GM15510 (cell line): Measurements from ENCODE around the gene NLK.

ENCODE experiments used
- POLR2A ChIP-seq: IDR thresholded peaks from 3 replicates; pipeline ENCODE4 v1.6.1; 2011; ENCODE audit warnings: borderline replicate concordance; ENCODE audit not compliant: insufficient read length; ENCODE audit errors: extremely low read depth

Gene NLK

DNA sequence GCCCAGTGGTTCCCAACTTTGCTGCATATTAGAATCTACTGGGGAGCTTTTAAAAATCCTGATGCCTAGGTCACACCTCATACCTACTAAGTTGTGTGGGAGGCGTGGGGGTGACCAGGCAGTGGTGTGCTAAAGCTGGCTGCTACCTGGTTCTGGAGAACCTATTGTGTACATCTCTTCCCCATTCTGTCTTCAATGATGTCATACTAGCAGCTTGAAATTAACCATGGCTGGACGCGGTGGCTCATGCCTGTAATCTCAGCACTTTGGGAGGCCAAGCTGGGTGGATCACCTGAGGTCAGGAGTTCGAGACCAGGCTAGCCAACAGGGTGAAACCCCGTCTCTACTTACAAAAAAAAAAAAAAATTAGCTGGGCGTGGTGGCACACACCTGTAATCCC is 11.3 kb upstream of the NLK start:
- TF ChIP-seq POLR2A: no peak

DNA sequence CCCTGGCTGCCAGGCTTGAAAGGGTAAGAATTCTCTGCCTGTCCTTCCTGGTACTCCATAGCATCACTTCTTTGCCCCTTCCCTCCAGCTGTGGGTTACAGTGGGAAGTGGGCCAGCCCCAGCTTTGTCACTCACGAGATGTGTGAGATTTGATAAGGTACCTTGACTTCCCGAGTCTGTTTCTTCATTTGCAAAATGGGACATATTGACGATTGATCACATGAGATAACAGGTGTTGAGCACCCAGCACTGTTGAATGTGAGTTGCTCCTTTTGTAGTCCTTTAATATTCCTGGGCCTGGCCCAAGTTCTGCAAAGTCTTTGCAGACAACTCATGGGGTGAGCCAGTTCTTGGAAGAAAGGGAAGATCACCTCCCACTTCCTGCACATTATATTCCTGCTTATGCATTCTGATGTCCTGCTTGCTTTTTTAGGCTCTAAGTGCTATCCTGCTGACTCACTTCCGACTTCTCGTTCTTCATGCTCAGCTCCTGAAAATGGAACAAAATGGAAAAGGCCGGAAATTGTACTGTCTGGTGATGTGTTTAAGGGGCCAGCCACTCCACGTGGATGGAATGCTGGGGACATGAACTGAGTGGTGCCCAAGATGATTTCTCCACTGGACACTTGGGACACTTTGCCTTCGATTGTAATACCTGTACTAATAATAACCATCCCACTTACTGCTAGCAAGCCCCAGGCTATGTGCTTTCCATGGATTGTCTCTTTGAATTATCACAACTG is 8.3 kb upstream of the NLK start:
- TF ChIP-seq POLR2A: no peak

DNA sequence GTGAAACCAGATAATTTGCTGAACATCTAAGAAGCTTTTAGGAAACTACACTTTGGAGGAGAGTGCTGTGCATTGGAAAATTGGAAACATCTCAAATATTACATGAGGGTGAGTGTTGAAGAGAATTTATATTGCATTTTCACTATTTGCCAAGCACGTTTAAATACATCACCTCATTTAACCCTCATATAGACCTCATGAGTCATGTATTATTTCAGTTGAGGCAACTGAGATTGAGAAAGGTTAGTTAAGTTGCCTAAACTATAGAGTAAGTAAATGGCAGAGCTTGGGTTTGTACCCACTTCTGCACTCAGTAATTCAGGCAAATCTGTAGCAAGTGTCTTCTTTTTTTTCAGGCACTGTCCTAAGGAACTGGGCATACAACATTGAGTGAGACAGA is 3.7 kb upstream of the NLK start:
- no peak for TF ChIP-seq POLR2A

DNA sequence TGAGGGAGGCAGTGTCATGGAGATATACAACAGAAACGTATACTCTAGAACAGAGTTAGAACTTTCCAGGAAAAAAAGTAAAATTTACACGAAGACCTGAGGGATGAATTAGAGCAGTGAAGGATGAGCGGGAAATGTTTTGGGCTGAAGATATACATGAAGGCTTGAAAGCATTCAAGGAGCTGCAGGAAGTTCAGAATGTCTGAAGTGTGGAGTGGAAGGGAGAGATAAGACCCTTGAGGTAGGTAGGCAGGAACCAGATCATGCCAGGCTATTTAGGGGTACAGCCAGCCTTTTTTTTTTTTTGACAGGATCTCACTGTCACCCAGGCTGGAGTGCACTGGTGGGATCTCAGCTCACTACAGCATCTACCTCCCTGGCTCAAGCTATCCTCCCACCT is 3.2 kb upstream of the NLK start:
- no peak for TF ChIP-seq POLR2A

DNA sequence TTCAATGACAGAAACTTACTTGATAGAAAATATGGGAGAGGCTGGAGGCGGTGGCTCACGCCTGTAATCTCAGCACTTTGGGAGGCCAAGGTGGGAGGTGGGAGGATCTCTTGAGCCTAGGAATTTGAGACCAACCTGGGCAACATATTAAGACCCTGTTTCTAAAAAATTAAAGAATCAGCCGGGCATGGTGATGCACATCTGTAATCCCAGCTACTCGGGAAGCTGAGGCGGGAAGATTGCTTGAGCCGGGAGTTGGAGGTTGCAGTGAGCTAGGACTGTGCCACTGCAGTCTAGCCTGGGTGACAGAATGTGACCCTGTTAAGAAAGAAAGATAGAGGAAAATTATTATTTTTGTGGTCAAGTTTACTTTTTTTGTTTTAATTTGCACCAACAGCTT is 2.1 kb upstream of the NLK start:
- no peak for TF ChIP-seq POLR2A

DNA sequence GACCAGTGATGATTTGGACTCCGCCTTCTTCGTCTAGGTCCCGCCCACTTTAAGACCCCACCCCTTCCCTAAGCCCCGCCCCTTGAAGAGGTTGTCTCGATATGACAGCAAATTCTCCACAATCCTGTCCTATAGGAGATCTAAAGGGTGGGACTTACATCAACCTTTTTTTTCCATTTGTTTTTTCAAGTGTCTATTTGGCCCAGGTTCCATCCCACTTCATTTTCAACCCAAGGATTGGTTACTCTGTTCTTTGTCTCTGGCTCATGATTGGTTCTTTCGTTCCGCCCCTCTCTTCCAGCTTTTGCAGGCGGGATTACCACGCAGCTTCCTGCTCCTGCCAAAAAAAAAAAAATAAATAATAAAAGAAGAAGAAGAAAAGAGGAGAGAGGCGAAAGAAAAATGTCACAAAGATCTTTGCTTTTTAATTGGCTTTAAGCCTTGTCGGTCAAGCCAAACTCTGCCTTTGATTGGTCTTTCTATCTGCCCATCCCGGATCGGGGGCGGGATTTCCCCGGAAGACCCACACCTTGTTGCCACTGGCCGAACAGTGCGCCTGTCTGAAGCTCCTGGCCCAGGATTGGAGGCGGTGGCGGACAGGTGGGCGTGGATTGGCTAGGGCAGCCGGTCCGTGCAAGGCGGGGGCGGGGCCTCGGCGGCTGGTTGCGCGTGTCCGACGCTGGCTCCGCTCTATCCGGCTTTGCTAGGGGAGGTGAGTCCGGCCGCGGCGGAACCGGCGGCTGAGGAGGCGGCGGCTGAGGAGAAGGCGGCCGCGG is 1.2 kb upstream of the NLK start:
- TF ChIP-seq POLR2A: peak; percentile 92

DNA sequence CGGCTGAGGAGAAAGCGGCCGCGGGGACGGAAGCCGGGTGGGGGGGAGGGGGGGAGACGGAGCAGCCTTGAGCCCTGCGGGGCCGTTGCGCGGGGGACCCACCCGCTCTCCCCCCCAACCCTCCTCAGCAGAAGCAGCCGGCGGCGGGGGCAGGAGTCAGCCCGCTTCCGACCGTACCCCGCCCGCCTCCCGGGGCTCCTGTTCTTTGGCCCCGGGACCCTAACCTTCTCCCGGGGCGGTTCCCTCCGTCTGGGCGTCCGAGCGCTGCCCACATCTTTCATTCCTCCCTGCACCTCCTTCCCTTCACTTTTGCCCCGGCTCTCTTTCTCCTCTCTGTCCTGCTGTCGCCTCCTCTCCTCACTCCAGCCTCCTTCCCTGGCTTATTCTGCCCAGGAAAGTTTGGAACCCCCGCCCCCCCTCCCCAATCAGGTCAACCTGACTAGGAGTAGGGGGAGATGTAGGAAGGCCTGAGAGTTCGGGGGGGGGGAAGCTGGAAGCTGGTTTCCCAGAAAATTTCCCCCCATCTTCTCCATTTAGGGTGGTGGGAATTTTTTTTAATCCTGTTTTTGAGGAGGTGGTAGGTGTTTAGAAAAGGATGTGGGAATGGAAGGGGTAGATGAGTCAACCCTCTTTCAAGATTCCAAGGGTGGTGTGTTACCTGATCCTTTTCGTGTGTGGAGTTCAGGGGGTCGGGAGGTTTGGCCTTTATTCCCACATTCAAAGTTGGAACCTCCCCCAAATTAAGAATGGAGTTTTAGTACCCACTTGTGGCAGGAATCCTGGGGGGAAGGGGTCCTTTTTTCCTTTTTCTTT is 427 bp upstream of the NLK start:
- no peak for TF ChIP-seq POLR2A

DNA sequence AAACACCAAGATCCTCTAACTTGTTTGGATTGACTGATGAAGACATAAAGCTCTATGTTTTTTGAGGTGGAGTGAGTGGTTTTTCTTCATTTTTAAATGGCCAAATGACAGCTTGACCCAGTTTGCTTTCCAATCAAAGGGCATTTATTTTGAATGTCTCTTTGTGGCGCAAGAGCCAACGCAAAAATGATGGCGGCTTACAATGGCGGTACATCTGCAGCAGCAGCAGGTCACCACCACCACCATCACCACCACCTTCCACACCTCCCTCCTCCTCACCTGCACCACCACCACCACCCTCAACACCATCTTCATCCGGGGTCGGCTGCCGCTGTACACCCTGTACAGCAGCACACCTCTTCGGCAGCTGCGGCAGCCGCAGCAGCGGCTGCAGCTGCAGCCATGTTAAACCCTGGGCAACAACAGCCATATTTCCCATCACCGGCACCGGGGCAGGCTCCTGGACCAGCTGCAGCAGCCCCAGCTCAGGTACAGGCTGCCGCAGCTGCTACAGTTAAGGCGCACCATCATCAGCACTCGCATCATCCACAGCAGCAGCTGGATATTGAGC is 329 bp downstream of the NLK start:
- no peak for TF ChIP-seq POLR2A

DNA sequence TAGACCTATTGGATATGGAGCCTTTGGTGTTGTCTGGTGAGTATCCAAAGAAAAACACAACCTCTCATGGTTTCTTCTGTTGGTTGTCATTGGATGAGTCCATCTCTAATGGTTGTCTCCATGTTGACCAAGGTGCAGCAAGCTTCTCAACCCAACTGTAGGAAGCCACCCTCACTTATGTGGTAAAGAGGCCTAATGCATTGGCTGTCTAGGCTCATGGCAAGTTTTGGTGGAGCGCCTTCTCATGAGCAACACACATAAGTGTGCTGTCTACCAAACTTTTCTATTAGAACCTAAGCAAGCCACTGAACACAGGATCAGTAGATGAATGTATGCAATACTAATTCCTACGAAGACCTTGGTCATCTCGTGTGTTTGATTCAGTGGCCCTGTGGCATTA is 819 bp downstream of the NLK start:
- TF ChIP-seq POLR2A: no peak

DNA sequence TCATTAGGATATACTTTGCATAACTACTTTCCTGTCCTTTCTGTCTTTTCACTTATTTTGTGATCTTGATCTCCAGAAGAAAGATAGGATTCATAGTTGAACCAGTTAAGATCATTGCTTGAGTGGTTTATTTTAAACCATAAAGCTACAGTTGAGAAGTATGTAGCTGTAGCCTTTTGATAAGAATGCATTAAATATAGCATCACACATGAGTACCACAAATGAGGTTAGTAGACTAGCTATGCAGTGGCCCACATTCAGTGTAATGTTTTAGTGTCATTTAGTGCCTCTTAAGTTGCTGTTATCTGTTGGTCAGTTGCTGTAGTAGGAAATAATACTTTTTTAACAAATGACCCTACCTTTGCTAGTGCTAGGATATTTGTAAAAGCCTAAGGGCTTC is 1.3 kb downstream of the NLK start:
- TF ChIP-seq POLR2A: no peak

DNA sequence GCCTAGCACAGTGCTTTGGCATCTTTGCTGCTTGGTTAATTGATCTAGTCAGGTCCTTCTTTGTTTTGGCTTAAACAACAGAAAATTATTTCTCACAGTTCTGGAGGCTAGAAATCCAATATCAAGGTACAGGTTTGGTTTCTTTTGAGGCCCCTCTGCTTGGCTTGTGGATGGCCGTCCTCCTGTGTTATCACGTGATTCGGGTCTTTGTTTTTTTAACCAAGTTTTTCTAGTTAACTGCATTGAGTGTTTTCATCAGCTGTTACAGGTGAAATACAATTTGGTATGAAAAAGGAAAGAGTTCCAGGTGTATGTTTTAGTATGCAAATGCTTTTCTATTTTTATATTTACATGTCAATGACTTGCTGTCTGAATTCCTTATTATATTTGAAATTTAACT is 2.8 kb downstream of the NLK start:
- TF ChIP-seq POLR2A: no peak

DNA sequence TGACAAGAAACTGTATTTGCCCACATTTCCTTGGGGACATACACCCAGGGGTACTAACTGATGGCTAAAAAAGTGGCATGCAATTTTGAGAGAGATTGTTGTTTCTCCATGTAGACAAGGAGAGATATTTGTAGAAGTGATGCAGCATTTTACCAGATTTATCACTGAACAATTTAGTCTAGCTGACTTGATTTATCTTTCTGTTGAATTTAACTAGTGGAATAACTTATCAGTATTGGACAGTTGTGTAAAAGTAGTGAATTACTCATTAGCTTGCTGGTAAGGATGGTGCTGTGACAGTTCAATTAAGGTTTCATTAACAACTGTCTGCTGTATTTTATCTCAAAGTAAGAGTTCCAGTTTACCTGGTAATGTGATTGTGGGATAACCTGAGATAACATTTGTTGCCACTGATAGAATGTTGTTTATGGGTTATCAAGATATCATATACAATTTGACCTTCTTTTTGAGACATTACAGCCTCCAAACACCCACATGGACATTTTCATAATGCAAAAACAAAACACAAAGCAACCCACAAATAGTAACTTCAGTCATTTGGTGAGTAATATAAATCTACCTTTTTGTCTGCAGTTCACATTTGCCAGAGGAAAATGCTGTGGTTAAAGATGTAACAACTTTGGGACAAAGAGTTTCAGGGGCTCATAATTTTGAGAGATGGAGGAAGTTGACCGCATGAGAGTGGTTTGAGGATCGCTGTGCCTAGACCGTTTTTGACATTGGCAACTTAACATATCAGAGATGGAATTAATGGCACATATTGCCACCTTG is 3.8 kb downstream of the NLK start:
- no peak for TF ChIP-seq POLR2A

DNA sequence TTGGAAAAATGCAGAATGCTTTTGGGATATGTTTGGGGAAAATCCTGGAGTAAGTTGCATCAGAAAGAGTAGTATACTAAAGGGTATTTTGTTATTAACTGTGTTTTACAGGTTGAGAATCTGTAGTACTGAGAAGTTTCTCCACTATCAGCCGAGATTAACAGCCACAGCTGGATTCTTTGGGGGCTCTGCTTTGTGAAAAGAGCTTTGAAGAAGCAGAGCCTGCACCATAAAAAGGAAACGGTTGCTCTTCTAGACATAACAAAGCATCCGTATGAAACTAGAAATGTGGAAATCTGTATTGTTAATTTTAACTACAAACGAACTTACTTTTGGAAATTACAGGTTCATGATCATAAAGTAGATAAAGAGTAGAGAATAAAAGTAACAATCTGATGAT is 5.3 kb downstream of the NLK start:
- no peak for TF ChIP-seq POLR2A

DNA sequence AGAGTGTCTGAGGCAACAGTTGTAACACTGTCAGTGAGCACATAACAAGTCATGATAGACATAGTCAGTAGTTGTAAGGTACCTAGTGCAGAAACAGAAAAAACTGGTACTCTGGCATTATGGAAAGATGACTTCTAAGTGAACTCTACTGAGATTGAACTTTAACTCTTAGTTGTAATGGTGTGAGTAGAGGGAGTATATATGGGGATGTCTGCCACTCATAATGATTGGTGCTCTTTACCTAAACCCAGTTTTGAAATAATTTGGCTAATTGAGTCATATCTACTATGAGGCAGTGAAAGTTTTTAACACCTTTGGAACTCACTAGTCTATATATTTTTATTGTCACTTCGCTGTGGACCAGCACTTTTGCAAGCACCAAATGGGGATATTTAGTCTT is 6.6 kb downstream of the NLK start:
- TF ChIP-seq POLR2A: no peak
